ENCODE measurements around the gene IL1RL2.

Gene IL1RL2

GRCh38 chr2:102251042-102251848, 64.4 kb downstream of the IL1RL2 start:
- no peaks in the 10 kb centered on the region for H3K9me3 ChIP-seq (ENCODE audit: control insufficient read depth in 5 of 5, low read length in 5 of 5)
- peak overlapping the region; percentile 55 to 76 (median 59) for H3K4me3 ChIP-seq (ENCODE audit: low read depth in 1 of 5, low read length in 5 of 5)
- H3K9ac ChIP-seq (ENCODE audit: low read length in 5 of 5), result peak overlapping the region; percentile 1 to 66 (median 42)
- peaks cover 0 to 2% (median 0%) of the 10 kb centered on the region in 5 donors for H3K27me3 ChIP-seq (ENCODE audit: control insufficient read depth in 5 of 5, insufficient read depth in 4 of 5, low read length in 5 of 5)
- H3K36me3 ChIP-seq (ENCODE audit: control insufficient read depth in 5 of 5, insufficient read depth in 5 of 5, low read length in 5 of 5), result no peaks in the 10 kb centered on the region
- H3K4me1 ChIP-seq (ENCODE audit: control insufficient read depth in 5 of 5, insufficient read depth in 5 of 5, low read length in 5 of 5), result peaks cover 0 to 10% (median 9%) of the 10 kb centered on the region in 5 donors
- H3K27ac ChIP-seq (ENCODE audit: low read depth, low read length), result no peak overlapping the region

GRCh38 chr2:102251849-102252203, 65.0 kb downstream of the IL1RL2 start:
- Histone ChIP-seq H3K4me3 (ENCODE audit: low read depth in 1 of 5, low read length in 5 of 5) (no peak overlapping the region), H3K9me3 (ENCODE audit: control insufficient read depth in 5 of 5, low read length in 5 of 5) (no peaks in the 10 kb centered on the region), H3K9ac (ENCODE audit: low read length in 5 of 5) (no peak overlapping the region), H3K36me3 (ENCODE audit: control insufficient read depth in 5 of 5, insufficient read depth in 5 of 5, low read length in 5 of 5) (no peaks in the 10 kb centered on the region), H3K4me1 (ENCODE audit: control insufficient read depth in 5 of 5, insufficient read depth in 5 of 5, low read length in 5 of 5) (peaks cover 0 to 15% (median 10%) of the 10 kb centered on the region in 5 donors), H3K27me3 (ENCODE audit: control insufficient read depth in 5 of 5, insufficient read depth in 4 of 5, low read length in 5 of 5) (peaks cover 0 to 2% (median 0%) of the 10 kb centered on the region in 5 donors), H3K27ac (ENCODE audit: low read depth, low read length) (no peak overlapping the region)

DNA sequence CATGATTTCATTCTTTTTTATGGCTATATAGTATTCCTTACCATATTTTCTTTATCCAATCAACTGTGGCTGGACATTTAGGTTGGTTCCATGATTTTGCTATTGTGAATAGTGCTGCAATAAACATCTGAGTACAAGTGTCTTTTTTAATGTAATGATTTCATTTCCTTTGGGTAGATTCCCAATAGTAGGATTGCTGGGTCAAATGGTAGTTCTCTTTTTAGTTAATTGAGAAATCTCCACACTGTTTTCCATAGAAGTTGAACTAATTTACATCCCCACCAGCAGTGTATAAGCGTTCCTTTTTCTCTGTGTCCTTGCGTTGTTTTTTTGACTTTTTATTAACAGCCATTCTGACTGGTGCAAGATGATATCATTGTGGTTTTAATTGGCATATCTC, 65.4 kb downstream of the IL1RL2 start:
- Histone ChIP-seq H3K9ac (ENCODE audit: low read length in 5 of 5) (no peak overlapping the region), H3K9me3 (ENCODE audit: control insufficient read depth in 5 of 5, low read length in 5 of 5) (no peaks in the 10 kb centered on the region), H3K36me3 (ENCODE audit: control insufficient read depth in 5 of 5, insufficient read depth in 5 of 5, low read length in 5 of 5) (no peaks in the 10 kb centered on the region), H3K27ac (ENCODE audit: low read depth, low read length) (no peak overlapping the region), H3K4me1 (ENCODE audit: control insufficient read depth in 5 of 5, insufficient read depth in 5 of 5, low read length in 5 of 5) (peaks cover 0 to 19% (median 10%) of the 10 kb centered on the region in 5 donors), H3K27me3 (ENCODE audit: control insufficient read depth in 5 of 5, insufficient read depth in 4 of 5, low read length in 5 of 5) (peaks cover 0 to 2% (median 0%) of the 10 kb centered on the region in 5 donors), H3K4me3 (ENCODE audit: low read depth in 1 of 5, low read length in 5 of 5) (no peak overlapping the region)

GRCh38 chr2:102253140-102253752, 66.4 kb downstream of the IL1RL2 start:
- Histone ChIP-seq H3K9me3 (ENCODE audit: control insufficient read depth in 5 of 5, low read length in 5 of 5) (no peaks in the 10 kb centered on the region), H3K4me1 (ENCODE audit: control insufficient read depth in 5 of 5, insufficient read depth in 5 of 5, low read length in 5 of 5) (peaks cover 0 to 19% (median 10%) of the 10 kb centered on the region in 5 donors), H3K36me3 (ENCODE audit: control insufficient read depth in 5 of 5, insufficient read depth in 5 of 5, low read length in 5 of 5) (no peaks in the 10 kb centered on the region), H3K9ac (ENCODE audit: low read length in 5 of 5) (no peak overlapping the region), H3K4me3 (ENCODE audit: low read depth in 1 of 5, low read length in 5 of 5) (no peak overlapping the region), H3K27ac (ENCODE audit: low read depth, low read length) (no peak overlapping the region), H3K27me3 (ENCODE audit: control insufficient read depth in 5 of 5, insufficient read depth in 4 of 5, low read length in 5 of 5) (peaks cover 0 to 2% (median 0%) of the 10 kb centered on the region in 5 donors)

GRCh38 chr2:102253753-102254150, 66.9 kb downstream of the IL1RL2 start:
- no peak overlapping the region for H3K4me3 ChIP-seq (ENCODE audit: low read depth in 1 of 5, low read length in 5 of 5)

DNA sequence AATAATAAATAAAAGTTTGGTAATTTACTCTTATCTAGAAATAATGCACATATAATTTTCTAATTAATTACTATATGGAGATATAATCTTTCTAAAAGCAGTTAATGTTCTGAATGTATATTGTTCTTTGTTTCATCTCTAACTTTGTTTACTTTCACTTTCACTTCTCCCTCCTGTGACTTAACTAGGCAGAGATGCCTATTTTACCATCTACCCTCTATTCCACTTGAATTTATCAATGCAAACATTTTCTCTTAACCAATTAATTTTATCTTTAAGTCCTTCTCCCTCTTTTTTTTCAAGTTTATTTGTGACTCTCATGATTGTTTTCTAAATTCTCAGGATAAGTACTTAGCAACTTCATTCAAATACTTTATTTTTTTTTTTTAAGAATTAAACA, 69.5 kb downstream of the IL1RL2 start:
- no peak overlapping the region for H3K4me3 ChIP-seq (ENCODE audit: low read depth in 1 of 5, low read length in 5 of 5)

More at GRCh38 chr2:102253753-102254150, 66.9 kb downstream of the IL1RL2 start:
- Histone ChIP-seq H3K27ac (ENCODE audit: low read depth, low read length) (no peak overlapping the region), H3K36me3 (ENCODE audit: control insufficient read depth in 5 of 5, insufficient read depth in 5 of 5, low read length in 5 of 5) (no peaks in the 10 kb centered on the region), H3K4me1 (ENCODE audit: control insufficient read depth in 5 of 5, insufficient read depth in 5 of 5, low read length in 5 of 5) (peaks cover 0 to 19% (median 10%) of the 10 kb centered on the region in 5 donors), H3K9ac (ENCODE audit: low read length in 5 of 5) (no peak overlapping the region), H3K9me3 (ENCODE audit: control insufficient read depth in 5 of 5, low read length in 5 of 5) (no peaks in the 10 kb centered on the region), H3K27me3 (ENCODE audit: control insufficient read depth in 5 of 5, insufficient read depth in 4 of 5, low read length in 5 of 5) (peaks cover 0 to 2% (median 0%) of the 10 kb centered on the region in 5 donors)

GRCh38 chr2:102256874-102257462, 70.1 kb downstream of the IL1RL2 start:
- Histone ChIP-seq H3K27ac (ENCODE audit: low read depth, low read length) (no peak overlapping the region), H3K9me3 (ENCODE audit: control insufficient read depth in 5 of 5, low read length in 5 of 5) (no peaks in the 10 kb centered on the region), H3K4me3 (ENCODE audit: low read depth in 1 of 5, low read length in 5 of 5) (no peak overlapping the region), H3K27me3 (ENCODE audit: control insufficient read depth in 5 of 5, insufficient read depth in 4 of 5, low read length in 5 of 5) (no peaks in the 10 kb centered on the region), H3K9ac (ENCODE audit: low read length in 5 of 5) (no peak overlapping the region), H3K36me3 (ENCODE audit: control insufficient read depth in 5 of 5, insufficient read depth in 5 of 5, low read length in 5 of 5) (no peaks in the 10 kb centered on the region), H3K4me1 (ENCODE audit: control insufficient read depth in 5 of 5, insufficient read depth in 5 of 5, low read length in 5 of 5) (peaks cover 0 to 11% (median 0%) of the 10 kb centered on the region in 5 donors)

More for the DNA sequence above, 69.5 kb downstream of the IL1RL2 start:
- Histone ChIP-seq H3K27me3 (ENCODE audit: control insufficient read depth in 5 of 5, insufficient read depth in 4 of 5, low read length in 5 of 5) (no peaks in the 10 kb centered on the region), H3K4me1 (ENCODE audit: control insufficient read depth in 5 of 5, insufficient read depth in 5 of 5, low read length in 5 of 5) (peaks cover 0 to 14% (median 4%) of the 10 kb centered on the region in 5 donors), H3K9me3 (ENCODE audit: control insufficient read depth in 5 of 5, low read length in 5 of 5) (no peaks in the 10 kb centered on the region), H3K9ac (ENCODE audit: low read length in 5 of 5) (no peak overlapping the region), H3K27ac (ENCODE audit: low read depth, low read length) (no peak overlapping the region), H3K36me3 (ENCODE audit: control insufficient read depth in 5 of 5, insufficient read depth in 5 of 5, low read length in 5 of 5) (no peaks in the 10 kb centered on the region)

DNA sequence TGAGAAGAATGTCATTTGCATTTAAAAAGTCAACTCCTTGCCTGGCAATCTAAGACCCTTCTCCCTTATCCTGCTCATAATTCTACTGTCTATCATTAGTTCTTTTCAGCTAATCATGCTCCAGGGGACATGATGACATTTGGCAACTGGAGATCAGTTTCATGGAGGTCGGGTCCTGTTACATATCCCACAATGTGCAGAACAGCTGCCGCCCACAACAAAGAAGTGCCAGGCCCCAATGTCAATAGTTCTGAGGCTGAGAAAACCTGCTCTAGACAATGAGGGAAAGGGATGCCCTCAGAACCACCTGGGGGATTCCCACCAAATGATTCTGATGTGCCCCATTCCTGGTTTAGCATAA, 71.2 kb downstream of the IL1RL2 start:
- H3K27ac ChIP-seq (ENCODE audit: low read depth, low read length), result no peak overlapping the region
- H3K9me3 ChIP-seq (ENCODE audit: control insufficient read depth in 5 of 5, low read length in 5 of 5), result no peaks in the 10 kb centered on the region

DNA sequence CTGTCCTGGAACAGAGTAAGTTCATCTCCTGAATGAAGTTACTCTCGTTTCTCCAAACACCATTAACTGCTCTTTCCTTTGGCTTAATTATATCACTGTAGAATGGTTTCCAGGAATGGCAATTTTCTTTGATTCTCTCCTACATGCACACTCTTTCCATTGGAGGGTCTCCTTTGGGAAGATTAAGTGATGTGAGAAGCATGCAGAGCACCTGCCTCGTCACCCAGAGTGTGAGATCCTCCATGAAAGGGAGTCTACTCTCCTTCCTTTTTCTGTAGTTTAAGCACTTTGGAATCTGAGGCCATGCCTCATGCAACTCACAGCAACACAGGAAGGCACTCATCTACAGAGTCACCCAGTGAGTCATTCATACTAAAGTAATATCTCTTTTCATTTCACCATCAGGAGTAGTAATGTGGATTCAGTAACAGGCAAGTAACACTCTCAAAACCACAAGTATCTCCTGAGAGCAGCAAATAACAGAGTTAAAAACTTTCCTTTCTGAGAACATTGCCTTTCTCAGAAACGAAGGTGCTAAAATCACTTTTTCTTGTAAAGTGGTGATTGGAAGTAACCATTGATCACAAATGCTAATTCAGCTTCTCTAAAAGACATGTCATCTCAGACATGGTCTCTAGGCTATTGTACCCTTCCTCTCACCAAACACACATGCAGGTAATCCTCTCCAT, 71.7 kb downstream of the IL1RL2 start:
- Histone ChIP-seq H3K27ac (ENCODE audit: low read depth, low read length) (no peak overlapping the region), H3K36me3 (ENCODE audit: control insufficient read depth in 5 of 5, insufficient read depth in 5 of 5, low read length in 5 of 5) (no peaks in the 10 kb centered on the region), H3K9me3 (ENCODE audit: control insufficient read depth in 5 of 5, low read length in 5 of 5) (no peaks in the 10 kb centered on the region), H3K4me3 (ENCODE audit: low read depth in 1 of 5, low read length in 5 of 5) (no peak overlapping the region), H3K4me1 (ENCODE audit: control insufficient read depth in 5 of 5, insufficient read depth in 5 of 5, low read length in 5 of 5) (peaks cover 0 to 11% (median 0%) of the 10 kb centered on the region in 5 donors), H3K27me3 (ENCODE audit: control insufficient read depth in 5 of 5, insufficient read depth in 4 of 5, low read length in 5 of 5) (no peaks in the 10 kb centered on the region), H3K9ac (ENCODE audit: low read length in 5 of 5) (no peak overlapping the region)

More for the DNA sequence above, 71.2 kb downstream of the IL1RL2 start:
- Histone ChIP-seq H3K4me1 (ENCODE audit: control insufficient read depth in 5 of 5, insufficient read depth in 5 of 5, low read length in 5 of 5) (peaks cover 0 to 11% (median 0%) of the 10 kb centered on the region in 5 donors), H3K36me3 (ENCODE audit: control insufficient read depth in 5 of 5, insufficient read depth in 5 of 5, low read length in 5 of 5) (no peaks in the 10 kb centered on the region), H3K4me3 (ENCODE audit: low read depth in 1 of 5, low read length in 5 of 5) (no peak overlapping the region), H3K27me3 (ENCODE audit: control insufficient read depth in 5 of 5, insufficient read depth in 4 of 5, low read length in 5 of 5) (no peaks in the 10 kb centered on the region), H3K9ac (ENCODE audit: low read length in 5 of 5) (no peak overlapping the region)

All from subcutaneous abdominal adipose tissue (tissue), 5 donors.